Subcutaneous abdominal adipose tissue (tissue), 5 donors: ENCODE results near the gene CMIP.

ENCODE experiments used
- H3K27ac ChIP-seq: one replicate; pipeline ENCODE4 v1.7.0; 2013; ENCODE audit warnings: low read depth, mild to moderate bottlenecking, inconsistent platforms, low read length, moderate library complexity
- H3K27me3 ChIP-seq, 5 donors: one replicate each; pipeline ENCODE4 v1.7.0; 2013; ENCODE audit warnings: low read length in 5 of 5, inconsistent platforms in 1 of 5; ENCODE audit not compliant: control insufficient read depth in 5 of 5, insufficient read depth in 4 of 5
- H3K36me3 ChIP-seq, 5 donors: one replicate each; pipeline ENCODE4 v1.7.0; 2013; ENCODE audit warnings: low read length in 5 of 5; ENCODE audit not compliant: control insufficient read depth in 5 of 5, insufficient read depth in 5 of 5
- H3K4me1 ChIP-seq, 5 donors: one replicate each; pipeline ENCODE4 v1.7.0; 2013; ENCODE audit warnings: low read length in 5 of 5, mild to moderate bottlenecking in 3 of 5, moderate library complexity in 1 of 5; ENCODE audit not compliant: control insufficient read depth in 5 of 5, insufficient read depth in 5 of 5
- H3K4me3 ChIP-seq, 5 donors: one replicate each; pipeline ENCODE4 v1.7.0; 2013; ENCODE audit warnings: low read length in 5 of 5, low read depth in 1 of 5
- H3K9ac ChIP-seq, 5 donors: one replicate each; pipeline ENCODE4 v1.7.0; 2013; ENCODE audit warnings: low read length in 5 of 5, mild to moderate bottlenecking in 4 of 5, moderate library complexity in 3 of 5
- H3K9me3 ChIP-seq, 5 donors: one replicate each; pipeline ENCODE4 v1.7.0; 2013; ENCODE audit warnings: low read length in 5 of 5; ENCODE audit not compliant: control insufficient read depth in 5 of 5
- donor health status: healthy.
- donor health status: healthy.
- donor health status: healthy.
- donor health status: healthy.
- donor health status: healthy.

Gene CMIP

DNA sequence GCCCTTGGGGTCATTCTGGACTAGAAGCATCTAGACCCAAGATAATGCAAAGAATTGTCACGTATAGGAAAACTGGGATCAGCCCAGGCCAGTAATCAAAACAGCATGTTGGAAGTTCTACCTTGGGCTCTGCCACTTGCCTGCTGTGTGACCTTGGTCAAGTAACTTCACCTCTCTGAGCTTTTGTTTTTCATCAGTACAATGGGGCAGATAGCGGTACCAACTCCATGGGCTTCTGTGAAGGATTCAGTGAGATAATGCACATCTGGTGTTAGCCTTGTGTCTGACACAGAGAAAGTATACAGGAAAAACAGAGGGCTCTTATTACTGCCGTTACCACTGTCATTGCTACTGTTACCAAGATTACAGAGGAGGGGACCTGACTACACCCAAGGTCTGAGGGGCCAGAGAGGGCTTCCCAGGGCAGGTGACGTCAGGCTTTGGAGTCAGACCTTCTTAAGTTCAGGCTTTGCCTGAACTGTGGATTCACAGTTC lies 24.6 kb downstream of the CMIP start:
- Histone ChIP-seq H3K4me3 (no peak overlapping the region), H3K9me3 (no peaks in the 10 kb centered on the region), H3K9ac (no peak overlapping the region), H3K27me3 (no peaks in the 10 kb centered on the region), H3K36me3 (peaks cover 0 to 12% (median 9%) of the 10 kb centered on the region in 5 donors), H3K27ac (no peak overlapping the region), H3K4me1 (peaks cover 7 to 69% (median 56%) of the 10 kb centered on the region in 5 donors)

DNA sequence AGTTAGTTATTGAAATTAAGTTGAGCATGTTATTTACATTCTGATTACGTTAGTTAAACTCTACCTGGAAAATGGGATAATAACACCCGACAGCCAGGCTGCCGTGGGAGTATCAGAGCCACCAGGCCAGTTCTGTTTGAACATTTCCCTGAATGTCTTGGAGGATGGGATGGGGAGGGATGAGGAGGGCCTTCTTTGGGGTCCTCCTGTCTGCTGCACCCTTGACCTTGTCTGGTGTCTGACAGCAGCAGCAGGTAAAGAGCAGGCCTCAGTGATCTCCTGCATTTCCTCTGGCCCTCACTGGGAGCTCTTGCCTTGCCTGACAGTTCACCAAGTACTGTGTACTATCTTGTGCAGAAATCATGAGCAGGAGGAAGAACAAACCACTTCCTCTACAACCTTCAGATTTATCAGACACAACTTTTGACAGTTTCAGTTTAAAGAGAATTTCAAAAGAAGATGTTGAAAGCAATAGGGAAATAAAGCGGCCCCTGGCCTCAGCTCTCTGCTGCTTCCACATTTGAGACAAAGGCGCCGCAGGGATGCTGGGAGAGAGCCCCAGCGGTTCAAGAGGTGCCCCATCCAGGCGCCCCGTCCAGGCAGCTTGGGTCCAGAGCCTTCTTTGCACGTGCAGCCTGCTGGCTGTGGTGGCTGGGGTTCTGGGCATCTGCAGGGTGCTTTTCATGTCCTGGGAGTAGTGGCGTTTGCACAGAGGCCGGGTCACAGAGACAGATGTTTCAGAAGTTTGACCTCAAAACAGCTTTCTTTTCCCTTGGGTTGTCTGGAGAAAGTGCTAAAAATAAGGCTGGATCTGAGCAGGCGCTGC lies 25.3 kb downstream of the CMIP start:
- no peak overlapping the region for H3K27ac ChIP-seq
- no peaks in the 10 kb centered on the region for H3K9me3 ChIP-seq
- H3K4me3 ChIP-seq, result no peak overlapping the region
- H3K27me3 ChIP-seq, result no peaks in the 10 kb centered on the region
- no peak overlapping the region for H3K9ac ChIP-seq
- H3K4me1 ChIP-seq, result peaks cover 7 to 73% (median 60%) of the 10 kb centered on the region in 5 donors
- peaks cover 0 to 12% (median 9%) of the 10 kb centered on the region in 5 donors for H3K36me3 ChIP-seq

GRCh38 chr16:81470796-81471636 lies 26.4 kb downstream of the CMIP start:
- Histone ChIP-seq H3K9ac (no peak overlapping the region), H3K27ac (no peak overlapping the region), H3K4me1 (peaks cover 7 to 67% (median 54%) of the 10 kb centered on the region in 5 donors)

GRCh38 chr16:81471882-81472281 lies 27.3 kb downstream of the CMIP start:
- Histone ChIP-seq H3K4me1 (peaks cover 6 to 69% (median 45%) of the 10 kb centered on the region in 5 donors), H3K4me3 (no peak overlapping the region), H3K27ac (no peak overlapping the region), H3K9me3 (no peaks in the 10 kb centered on the region), H3K9ac (no peak overlapping the region), H3K27me3 (no peaks in the 10 kb centered on the region), H3K36me3 (peaks cover 0 to 12% (median 9%) of the 10 kb centered on the region in 5 donors)

More at GRCh38 chr16:81470796-81471636, 26.4 kb downstream of the CMIP start:
- Histone ChIP-seq H3K9me3 (no peaks in the 10 kb centered on the region), H3K27me3 (no peaks in the 10 kb centered on the region), H3K4me3 (no peak overlapping the region), H3K36me3 (peaks cover 0 to 12% (median 9%) of the 10 kb centered on the region in 5 donors)

GRCh38 chr16:81472391-81472790 lies 27.8 kb downstream of the CMIP start:
- no peaks in the 10 kb centered on the region for H3K27me3 ChIP-seq
- no peak overlapping the region for H3K9ac ChIP-seq
- H3K36me3 ChIP-seq, result peaks cover 0 to 12% (median 9%) of the 10 kb centered on the region in 5 donors
- no peak overlapping the region for H3K4me3 ChIP-seq
- peaks cover 6 to 71% (median 44%) of the 10 kb centered on the region in 5 donors for H3K4me1 ChIP-seq
- H3K9me3 ChIP-seq, result no peaks in the 10 kb centered on the region
- no peak overlapping the region for H3K27ac ChIP-seq

DNA sequence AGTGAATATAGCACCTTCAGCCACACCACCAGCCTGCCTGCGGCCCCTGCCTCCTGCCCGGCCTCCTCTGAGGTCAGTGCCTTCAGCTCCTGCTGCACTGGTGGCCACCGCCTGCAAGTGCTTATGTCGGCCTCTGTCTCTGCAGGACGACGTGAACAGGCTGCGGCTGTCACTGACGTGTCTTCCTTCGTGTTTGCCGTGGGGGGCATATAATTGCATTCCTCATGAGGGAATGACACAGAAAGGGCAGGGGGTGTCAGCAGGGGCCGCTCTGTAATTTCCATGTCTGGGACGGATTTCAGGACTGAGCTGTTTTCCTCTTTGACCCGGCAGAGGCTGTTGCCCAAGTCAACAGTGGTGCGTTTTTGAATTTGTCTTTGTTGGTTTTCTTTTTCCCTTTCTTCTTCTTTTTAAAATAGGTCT lies 28.5 kb downstream of the CMIP start:
- Histone ChIP-seq H3K4me3 (peak overlapping the region in 2 of 5 donors; percentile 6 to 41), H3K9ac (peak overlapping the region in 1 of 5 donors; percentile 29), H3K27ac (peak overlapping the region; percentile 30), H3K4me1 (peaks cover 6 to 78% (median 51%) of the 10 kb centered on the region in 5 donors), H3K27me3 (no peaks in the 10 kb centered on the region), H3K9me3 (no peaks in the 10 kb centered on the region), H3K36me3 (peaks cover 0 to 12% (median 9%) of the 10 kb centered on the region in 5 donors)

DNA sequence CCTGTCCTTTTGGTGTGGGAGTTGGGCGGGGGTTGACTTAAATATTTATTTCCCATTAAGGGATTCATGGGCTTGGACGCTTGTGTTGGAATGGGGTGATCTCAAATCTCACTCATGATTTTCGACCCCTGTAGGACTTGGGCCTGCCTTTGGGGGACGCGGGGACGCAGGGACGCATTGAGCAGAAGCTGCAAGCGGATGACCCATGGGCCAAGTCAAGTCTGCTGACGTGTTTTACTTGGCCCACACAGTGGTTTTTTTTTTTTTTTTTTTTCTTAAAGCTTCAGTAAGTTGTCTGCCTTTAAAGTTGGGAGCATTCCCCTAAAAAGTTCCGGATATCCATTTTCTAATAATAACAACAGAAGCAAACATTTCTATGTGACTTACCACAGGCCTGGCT lies 28.9 kb downstream of the CMIP start:
- Histone ChIP-seq H3K4me3 (peak overlapping the region in 2 of 5 donors; percentile 39 to 41), H3K27me3 (no peaks in the 10 kb centered on the region), H3K9me3 (no peaks in the 10 kb centered on the region), H3K27ac (peak overlapping the region; percentile 30), H3K9ac (peak overlapping the region in 1 of 5 donors; percentile 1), H3K36me3 (peaks cover 0 to 12% (median 9%) of the 10 kb centered on the region in 5 donors), H3K4me1 (peaks cover 8 to 79% (median 56%) of the 10 kb centered on the region in 5 donors)

GRCh38 chr16:81473969-81474959 lies 29.7 kb downstream of the CMIP start:
- peaks cover 7 to 84% (median 59%) of the 10 kb centered on the region in 5 donors for H3K4me1 ChIP-seq
- H3K27ac ChIP-seq, result no peak overlapping the region
- H3K36me3 ChIP-seq, result peaks cover 0 to 12% (median 9%) of the 10 kb centered on the region in 5 donors
- H3K27me3 ChIP-seq, result no peaks in the 10 kb centered on the region
- no peaks in the 10 kb centered on the region for H3K9me3 ChIP-seq
- peak overlapping the region in 2 of 5 donors; percentile 1 to 17 for H3K9ac ChIP-seq
- no peak overlapping the region for H3K4me3 ChIP-seq
